RWPE2 (cell line): ENCODE results near the gene MAP3K5.

ENCODE experiments used
- ATAC-seq: fragments of 200-7000 bp; cut with Tn5 transposase; 3 replicates; pipeline ENCODE4 v1.9.1; 2021; ENCODE audit warnings: low read depth
- DNase-seq: peaks from one replicate; pipeline ENCODE4 v3.0.0-alpha.2; 2020; ENCODE audit warnings: low spot score
- H3K27ac ChIP-seq: fragments of 450-650 bp; 2 replicates; pipeline ENCODE4 v1.5.1; 2017; ENCODE audit warnings: mild to moderate bottlenecking; ENCODE audit not compliant: poor library complexity, severe bottlenecking
- H3K27me3 ChIP-seq: fragments of 250-450 bp; sonication (Bioruptor Pico); 2 replicates; pipeline ENCODE4 v1.5.1; 2021; ENCODE audit warnings: mild to moderate bottlenecking, moderate library complexity; ENCODE audit not compliant: insufficient read depth, poor library complexity, severe bottlenecking
- H3K36me3 ChIP-seq: fragments of 250-450 bp; sonication (Bioruptor Pico); 2 replicates; pipeline ENCODE4 v1.5.1; 2020; ENCODE audit warnings: low read depth, mild to moderate bottlenecking, moderate library complexity
- H3K4me1 ChIP-seq: fragments of 250-450 bp; sonication (Bioruptor Pico); 2 replicates; pipeline ENCODE4 v1.5.1; 2021; ENCODE audit warnings: mild to moderate bottlenecking, moderate library complexity; ENCODE audit not compliant: insufficient read depth, poor library complexity, severe bottlenecking
- H3K4me3 ChIP-seq: fragments of 250-450 bp; sonication (Bioruptor Pico); 2 replicates; pipeline ENCODE4 v1.5.1; 2021; ENCODE audit warnings: mild to moderate bottlenecking, moderate library complexity; ENCODE audit not compliant: severe bottlenecking
- H3K9me3 ChIP-seq: fragments of 250-450 bp; sonication (Bioruptor Pico); 2 replicates; pipeline ENCODE4 v1.5.1; 2021; ENCODE audit warnings: mild to moderate bottlenecking, moderate library complexity; ENCODE audit not compliant: severe bottlenecking
- CTCF ChIP-seq: fragments of 450-650 bp; IDR thresholded peaks from one replicate; pipeline ENCODE4 v1.5.1; 2017; ENCODE audit warnings: mild to moderate bottlenecking, moderate library complexity; ENCODE audit not compliant: poor library complexity, severe bottlenecking

The MAP3K5 gene

DNA sequence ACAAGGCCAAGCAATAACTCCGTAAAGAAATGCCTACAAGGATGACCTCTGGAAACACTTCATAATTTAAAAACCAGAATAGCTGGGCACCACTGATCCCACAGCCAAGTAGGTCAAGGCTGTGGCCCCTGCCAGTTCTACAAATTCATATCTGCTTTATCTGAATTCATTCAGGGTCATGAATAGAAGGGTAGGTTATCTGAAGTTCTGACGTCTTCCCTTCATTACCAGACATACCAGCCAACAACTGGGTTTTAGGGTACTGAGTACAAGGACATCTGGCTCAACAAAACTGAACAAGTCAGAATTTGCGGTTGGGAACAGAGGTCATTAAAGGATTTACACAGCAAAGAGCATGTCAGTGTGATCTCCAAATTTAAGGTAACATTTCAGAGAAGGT, 26.0 kb downstream of the MAP3K5 start:
- Histone ChIP-seq H3K36me3 (no peaks in the 10 kb centered on the region), H3K27ac (no peak overlapping the region), H3K9me3 (no peaks in the 10 kb centered on the region), H3K4me1 (no peaks in the 10 kb centered on the region), H3K27me3 (no peaks in the 10 kb centered on the region), H3K4me3 (no peak overlapping the region)
- ATAC-seq (no peak), DNase-seq (no peak)
- no peak for TF ChIP-seq CTCF

DNA sequence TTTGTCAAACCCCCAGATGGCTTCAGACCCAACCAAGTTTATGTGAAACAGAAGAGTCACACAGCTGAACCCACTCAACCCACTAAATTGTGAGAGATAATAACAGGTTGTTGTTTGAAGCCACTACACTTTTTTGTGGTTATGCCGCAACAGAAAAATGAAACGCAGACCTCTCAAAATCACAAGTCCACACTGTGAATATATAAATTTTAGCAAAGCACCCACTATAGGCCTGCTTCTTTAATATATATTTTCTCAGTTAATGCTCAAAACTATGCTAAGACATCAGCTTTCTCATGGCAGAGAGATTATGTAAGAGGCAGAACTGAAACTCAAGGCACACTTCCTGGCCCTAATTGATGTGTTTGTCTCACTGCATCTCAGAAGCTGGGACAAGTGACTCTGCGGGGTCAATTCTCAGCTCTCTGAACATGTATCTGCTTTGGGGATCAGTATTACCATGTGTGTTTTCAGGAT, 27.7 kb downstream of the MAP3K5 start:
- Histone ChIP-seq H3K27ac (no peak overlapping the region), H3K4me1 (no peaks in the 10 kb centered on the region), H3K4me3 (no peak overlapping the region), H3K9me3 (no peaks in the 10 kb centered on the region), H3K27me3 (no peaks in the 10 kb centered on the region), H3K36me3 (no peaks in the 10 kb centered on the region)
- ATAC-seq: no peak
- no peak for TF ChIP-seq CTCF
- DNase-seq: no peak

- Histone ChIP-seq H3K27ac (no peak overlapping the region), H3K36me3 (no peaks in the 10 kb centered on the region), H3K27me3 (no peaks in the 10 kb centered on the region), H3K4me3 (no peak overlapping the region), H3K4me1 (no peaks in the 10 kb centered on the region), H3K9me3 (no peaks in the 10 kb centered on the region)
- TF ChIP-seq CTCF: no peak
- DNase-seq (no peak), ATAC-seq (no peak)
Measured at GRCh38 chr6:136763716-136764516, 28.4 kb downstream of the MAP3K5 start.

GRCh38 chr6:136763255-136763654, 29.0 kb downstream of the MAP3K5 start:
- H3K9me3 ChIP-seq: no peaks in the 10 kb centered on the region
- no peaks in the 10 kb centered on the region for H3K4me1 ChIP-seq
- TF ChIP-seq CTCF: no peak
- no peaks in the 10 kb centered on the region for H3K27me3 ChIP-seq
- H3K27ac ChIP-seq: no peak overlapping the region
- no peak overlapping the region for H3K4me3 ChIP-seq
- ATAC-seq: no peak
- H3K36me3 ChIP-seq: no peaks in the 10 kb centered on the region
- DNase-seq: no peak
